ENCODE data around the gene GPX5. TPM values are rescaled to one million over a fixed set of nuclear protein-coding genes. Genes with fewer than 3 reads are reported as not detected.
A peak's percentile ranks its signal among the peaks of the same experiment; 100 is the strongest.

GPX5 gene
- total and polyA plus RNA-seq, 10 of the 15 experiments (the other 5 are each of a cell fraction or from before 2014, with no cell fraction given), result not detected

DNA sequence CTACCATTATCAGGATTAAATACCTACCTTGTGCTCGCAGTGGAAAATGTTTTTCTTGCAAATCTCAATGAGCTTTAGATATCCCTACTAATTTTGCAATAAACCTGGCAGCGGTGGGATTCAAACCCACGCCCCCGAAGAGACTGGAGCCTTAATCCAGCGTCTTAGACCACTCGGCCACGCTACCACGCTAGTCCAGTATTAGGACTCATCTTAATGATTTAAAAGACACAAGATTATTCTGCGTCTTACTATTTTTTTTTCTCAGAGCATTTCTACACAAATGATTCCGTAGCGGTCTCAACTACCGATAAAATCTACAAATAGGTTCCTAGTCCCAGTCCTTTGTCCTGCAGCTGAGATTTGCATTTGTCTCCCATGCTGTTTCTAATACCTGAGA is 47.2 kb upstream of the GPX5 start:
- Histone ChIP-seq H3K4me1 (ENCODE audit: control insufficient read depth, insufficient read depth, low read length) (no peaks in the 10 kb centered on the region), H3K9ac (ENCODE audit: control insufficient read depth, insufficient read depth, low read length) (no peak overlapping the region), H3K79me2 (ENCODE audit: control insufficient read depth, insufficient read depth, low read length) (no peaks in the 10 kb centered on the region), H4K20me1 (ENCODE audit: control insufficient read depth, insufficient read depth) (no peaks in the 10 kb centered on the region), H3K36me3 (ENCODE audit: control insufficient read depth in 2 of 2, insufficient read depth in 2 of 2, low read length in 1 of 2) (no peaks in the 10 kb centered on the region), H3K9me3 (replicated peaks; ENCODE audit: control insufficient read depth, insufficient read depth, low read length) (no peaks in the 10 kb centered on the region), H2AFZ (ENCODE audit: control insufficient read depth, low read depth, low read length) (no peak overlapping the region; the same call in 1 of the 2 replicates), H3K27me3 (replicated peaks in 1 of 2; ENCODE audit: control insufficient read depth in 2 of 2, insufficient read depth in 2 of 2, low read length in 1 of 2) (peaks cover 3 to 6% of the 10 kb centered on the region in 2 experiments; a peak in 3 of 4 replicates), H3K4me3 (no peak overlapping the region), H3K27ac (ENCODE audit: control insufficient read depth, insufficient read depth) (no peak overlapping the region), H3K4me2 (ENCODE audit: control insufficient read depth, insufficient read depth) (peak overlapping the region; percentile 6; the same call in 1 of the 2 replicates)
- 49% methylated on average over 12 of the region's 12 CpGs for WGBS (ENCODE audit: insufficient coverage, insufficient replicate concordance, low lambda C conversion rate, missing lambda C conversion rate)
- RAD21 ChIA-PET (ENCODE audit: unreplicated experiment), result no interaction called here
- DNase-seq (ENCODE audit: low read depth, low spot score), result no peak
- in situ Hi-C loops (cut with MboI), result no loop called here
- SMC1A ChIA-PET (ENCODE audit: uncharacterized antibody, unreplicated experiment), result no interaction called here
- CTCF ChIA-PET, result no interaction called here
- POLR2A ChIA-PET, result no interaction called here
- ATAC-seq, result no peak
- FAIRE-seq, result no peak
- no TSS peak for BruUV-seq (replicated peaks)
- intact Hi-C loops (cut with micrococcal nuclease; ENCODE audit: unreplicated experiment), result no loop called here
- TF ChIP-seq SIX5 (IDR thresholded peaks at IDR 0.05; ENCODE audit: low read depth, low read length, severe bottlenecking) (no peak), NFYB (IDR thresholded peaks at IDR 0.05; ENCODE audit: insufficient read depth, low read depth, low read length) (no peak), CBX5 (IDR thresholded peaks at IDR 0.05; ENCODE audit: low read depth) (no peak), EGR1 (IDR thresholded peaks at IDR 0.05; ENCODE audit: borderline replicate concordance in 1 of 2, low read depth in 2 of 2, low read length in 2 of 2) (no peak), MEF2A (IDR thresholded peaks at IDR 0.05; ENCODE audit: insufficient read depth, low read depth, low read length) (no peak), ZZZ3 (IDR thresholded peaks at IDR 0.05; ENCODE audit: control insufficient read depth, insufficient read length, low read depth) (no peak), PAX5 (IDR thresholded peaks at IDR 0.05; ENCODE audit: borderline replicate concordance, low read depth, low read length) (no peak), ZNF217 (IDR thresholded peaks at IDR 0.05) (no peak), SREBF2 (IDR thresholded peaks at IDR 0.05; ENCODE audit: low read length) (no peak), CREB1 (IDR thresholded peaks at IDR 0.05; ENCODE audit: low read depth) (no peak), NBN (IDR thresholded peaks at IDR 0.05) (no peak), BACH1 (IDR thresholded peaks at IDR 0.05; ENCODE audit: borderline replicate concordance) (no peak), NR2C2 (IDR thresholded peaks at IDR 0.05; ENCODE audit: borderline replicate concordance, control insufficient read depth, insufficient read length, low read depth) (no peak), CHD4 (IDR thresholded peaks at IDR 0.05) (no peak)
- TF ChIP-seq, protein P1, sequence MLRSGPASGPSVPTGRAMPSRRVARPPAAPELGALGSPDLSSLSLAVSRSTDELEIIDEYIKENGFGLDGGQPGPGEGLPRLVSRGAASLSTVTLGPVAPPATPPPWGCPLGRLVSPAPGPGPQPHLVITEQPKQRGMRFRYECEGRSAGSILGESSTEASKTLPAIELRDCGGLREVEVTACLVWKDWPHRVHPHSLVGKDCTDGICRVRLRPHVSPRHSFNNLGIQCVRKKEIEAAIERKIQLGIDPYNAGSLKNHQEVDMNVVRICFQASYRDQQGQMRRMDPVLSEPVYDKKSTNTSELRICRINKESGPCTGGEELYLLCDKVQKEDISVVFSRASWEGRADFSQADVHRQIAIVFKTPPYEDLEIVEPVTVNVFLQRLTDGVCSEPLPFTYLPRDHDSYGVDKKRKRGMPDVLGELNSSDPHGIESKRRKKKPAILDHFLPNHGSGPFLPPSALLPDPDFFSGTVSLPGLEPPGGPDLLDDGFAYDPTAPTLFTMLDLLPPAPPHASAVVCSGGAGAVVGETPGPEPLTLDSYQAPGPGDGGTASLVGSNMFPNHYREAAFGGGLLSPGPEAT (IDR thresholded peaks at IDR 0.05; ENCODE audit: low read depth), result no peak
- TF ChIP-seq, protein P2, sequence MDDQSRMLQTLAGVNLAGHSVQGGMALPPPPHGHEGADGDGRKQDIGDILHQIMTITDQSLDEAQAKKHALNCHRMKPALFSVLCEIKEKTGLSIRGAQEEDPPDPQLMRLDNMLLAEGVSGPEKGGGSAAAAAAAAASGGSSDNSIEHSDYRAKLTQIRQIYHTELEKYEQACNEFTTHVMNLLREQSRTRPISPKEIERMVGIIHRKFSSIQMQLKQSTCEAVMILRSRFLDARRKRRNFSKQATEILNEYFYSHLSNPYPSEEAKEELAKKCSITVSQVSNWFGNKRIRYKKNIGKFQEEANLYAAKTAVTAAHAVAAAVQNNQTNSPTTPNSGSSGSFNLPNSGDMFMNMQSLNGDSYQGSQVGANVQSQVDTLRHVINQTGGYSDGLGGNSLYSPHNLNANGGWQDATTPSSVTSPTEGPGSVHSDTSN (IDR thresholded peaks at IDR 0.05; ENCODE audit: insufficient replicate concordance, low read depth, low read length), result no peak
- TF ChIP-seq, protein P3, sequence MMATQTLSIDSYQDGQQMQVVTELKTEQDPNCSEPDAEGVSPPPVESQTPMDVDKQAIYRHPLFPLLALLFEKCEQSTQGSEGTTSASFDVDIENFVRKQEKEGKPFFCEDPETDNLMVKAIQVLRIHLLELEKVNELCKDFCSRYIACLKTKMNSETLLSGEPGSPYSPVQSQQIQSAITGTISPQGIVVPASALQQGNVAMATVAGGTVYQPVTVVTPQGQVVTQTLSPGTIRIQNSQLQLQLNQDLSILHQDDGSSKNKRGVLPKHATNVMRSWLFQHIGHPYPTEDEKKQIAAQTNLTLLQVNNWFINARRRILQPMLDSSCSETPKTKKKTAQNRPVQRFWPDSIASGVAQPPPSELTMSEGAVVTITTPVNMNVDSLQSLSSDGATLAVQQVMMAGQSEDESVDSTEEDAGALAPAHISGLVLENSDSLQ (IDR thresholded peaks at IDR 0.05), result no peak
- TF ChIP-seq, protein P4, sequence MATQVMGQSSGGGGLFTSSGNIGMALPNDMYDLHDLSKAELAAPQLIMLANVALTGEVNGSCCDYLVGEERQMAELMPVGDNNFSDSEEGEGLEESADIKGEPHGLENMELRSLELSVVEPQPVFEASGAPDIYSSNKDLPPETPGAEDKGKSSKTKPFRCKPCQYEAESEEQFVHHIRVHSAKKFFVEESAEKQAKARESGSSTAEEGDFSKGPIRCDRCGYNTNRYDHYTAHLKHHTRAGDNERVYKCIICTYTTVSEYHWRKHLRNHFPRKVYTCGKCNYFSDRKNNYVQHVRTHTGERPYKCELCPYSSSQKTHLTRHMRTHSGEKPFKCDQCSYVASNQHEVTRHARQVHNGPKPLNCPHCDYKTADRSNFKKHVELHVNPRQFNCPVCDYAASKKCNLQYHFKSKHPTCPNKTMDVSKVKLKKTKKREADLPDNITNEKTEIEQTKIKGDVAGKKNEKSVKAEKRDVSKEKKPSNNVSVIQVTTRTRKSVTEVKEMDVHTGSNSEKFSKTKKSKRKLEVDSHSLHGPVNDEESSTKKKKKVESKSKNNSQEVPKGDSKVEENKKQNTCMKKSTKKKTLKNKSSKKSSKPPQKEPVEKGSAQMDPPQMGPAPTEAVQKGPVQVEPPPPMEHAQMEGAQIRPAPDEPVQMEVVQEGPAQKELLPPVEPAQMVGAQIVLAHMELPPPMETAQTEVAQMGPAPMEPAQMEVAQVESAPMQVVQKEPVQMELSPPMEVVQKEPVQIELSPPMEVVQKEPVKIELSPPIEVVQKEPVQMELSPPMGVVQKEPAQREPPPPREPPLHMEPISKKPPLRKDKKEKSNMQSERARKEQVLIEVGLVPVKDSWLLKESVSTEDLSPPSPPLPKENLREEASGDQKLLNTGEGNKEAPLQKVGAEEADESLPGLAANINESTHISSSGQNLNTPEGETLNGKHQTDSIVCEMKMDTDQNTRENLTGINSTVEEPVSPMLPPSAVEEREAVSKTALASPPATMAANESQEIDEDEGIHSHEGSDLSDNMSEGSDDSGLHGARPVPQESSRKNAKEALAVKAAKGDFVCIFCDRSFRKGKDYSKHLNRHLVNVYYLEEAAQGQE (IDR thresholded peaks at IDR 0.05; ENCODE audit: low read depth, low read length), result no peak
